Measurements from ENCODE around the gene PRMT2. TPM values are rescaled to one million over a fixed set of nuclear protein-coding genes. Genes with fewer than 3 reads are reported as not detected.

PRMT2 gene
- total RNA-seq, 1 experiment from 2014 or later, result 101 TPM

DNA sequence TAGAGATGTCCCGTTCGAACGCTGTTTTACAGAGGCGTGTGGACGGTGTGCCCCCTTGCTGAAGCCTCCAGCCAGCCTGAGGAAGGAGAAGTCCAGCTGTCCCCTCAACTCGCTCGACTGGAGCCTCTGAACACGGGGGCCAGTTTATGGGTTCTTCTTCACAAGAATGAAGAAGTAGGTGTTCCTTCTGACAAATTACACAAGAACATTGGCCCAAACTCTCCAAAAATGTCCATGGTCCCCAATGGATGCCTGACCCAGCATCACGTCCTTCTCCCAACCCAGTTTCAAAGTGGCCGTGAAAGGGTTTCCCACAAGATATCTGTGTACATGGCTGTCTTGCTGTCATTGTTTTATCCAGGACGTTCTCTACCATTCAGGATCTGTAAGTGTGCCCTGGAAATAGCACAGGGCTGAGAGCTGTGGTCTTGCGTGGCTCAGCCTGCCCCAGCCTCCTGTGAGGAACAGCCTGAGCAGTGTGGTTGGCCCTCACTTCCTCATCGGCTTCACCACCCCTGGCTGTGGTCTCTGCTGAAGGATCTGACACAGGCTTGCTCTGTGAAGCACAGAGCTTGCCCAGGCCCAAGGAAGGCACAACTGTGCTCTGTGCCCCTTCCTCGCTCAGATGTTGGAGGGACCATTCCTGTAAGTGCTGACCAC is 29.6 kb upstream of the PRMT2 start:
- H3K9ac ChIP-seq (ENCODE audit: low read length), result no peak overlapping the region
- no peak for ATAC-seq

DNA sequence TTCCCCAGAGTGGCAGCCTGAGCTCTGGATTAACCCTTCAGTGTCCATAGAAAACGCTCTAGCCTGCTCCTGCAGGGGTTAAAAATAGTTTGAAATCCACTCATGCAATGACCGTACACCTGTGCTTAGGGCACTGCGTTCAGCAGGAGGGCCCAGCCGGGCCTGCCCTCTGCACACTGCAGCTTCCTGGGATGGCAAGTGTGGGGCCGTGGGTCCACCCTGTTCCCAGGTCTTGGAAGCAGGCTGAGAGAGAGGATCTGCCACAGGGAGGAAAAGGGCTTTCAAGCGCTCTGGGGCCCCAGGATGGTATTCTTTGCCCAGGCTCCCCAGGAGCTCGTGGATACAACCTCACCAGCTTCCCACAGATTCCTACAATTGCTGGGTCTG is 29.1 kb upstream of the PRMT2 start:
- Histone ChIP-seq H3K9me2 (replicated peaks; ENCODE audit: low read length) (no peaks in the 10 kb centered on the region), H3F3A (ENCODE audit: low read length, unreplicated experiment) (no peaks in the 10 kb centered on the region), H4K20me1 (ENCODE audit: low read length) (no peaks in the 10 kb centered on the region), H3K4me2 (ENCODE audit: low read length) (no peak overlapping the region), H2AFZ (ENCODE audit: low read length) (no peak overlapping the region), H3K9me3 (ENCODE audit: low read length) (no peaks in the 10 kb centered on the region), H3K36me3 (ENCODE audit: low read depth, low read length) (no peaks in the 10 kb centered on the region), H3K79me2 (ENCODE audit: low read length) (no peaks in the 10 kb centered on the region), H3K4me1 (ENCODE audit: insufficient read depth, low read length) (no peaks in the 10 kb centered on the region), H3K27me3 (ENCODE audit: low read length) (peaks cover 20% of the 10 kb centered on the region), H3K9ac (ENCODE audit: low read length) (no peak overlapping the region), H3K27ac (ENCODE audit: low read length) (no peak overlapping the region), H3K4me3 (ENCODE audit: low read length) (no peak overlapping the region)
- ATAC-seq (no peak), DNase-seq (no peak)
- BruUV-seq (replicated peaks), result no TSS peak
- CTCF ChIA-PET, result no interaction called here
- POLR2A ChIA-PET (ENCODE audit: unreplicated experiment), result no interaction called here
- intact Hi-C loops (cut with micrococcal nuclease), result no loop called here
- no peak for TF ChIP-seq EZH2phosphoT487 (IDR thresholded peaks at IDR 0.05; ENCODE audit: borderline replicate concordance, low read length)
- TF ChIP-seq, protein P1, sequence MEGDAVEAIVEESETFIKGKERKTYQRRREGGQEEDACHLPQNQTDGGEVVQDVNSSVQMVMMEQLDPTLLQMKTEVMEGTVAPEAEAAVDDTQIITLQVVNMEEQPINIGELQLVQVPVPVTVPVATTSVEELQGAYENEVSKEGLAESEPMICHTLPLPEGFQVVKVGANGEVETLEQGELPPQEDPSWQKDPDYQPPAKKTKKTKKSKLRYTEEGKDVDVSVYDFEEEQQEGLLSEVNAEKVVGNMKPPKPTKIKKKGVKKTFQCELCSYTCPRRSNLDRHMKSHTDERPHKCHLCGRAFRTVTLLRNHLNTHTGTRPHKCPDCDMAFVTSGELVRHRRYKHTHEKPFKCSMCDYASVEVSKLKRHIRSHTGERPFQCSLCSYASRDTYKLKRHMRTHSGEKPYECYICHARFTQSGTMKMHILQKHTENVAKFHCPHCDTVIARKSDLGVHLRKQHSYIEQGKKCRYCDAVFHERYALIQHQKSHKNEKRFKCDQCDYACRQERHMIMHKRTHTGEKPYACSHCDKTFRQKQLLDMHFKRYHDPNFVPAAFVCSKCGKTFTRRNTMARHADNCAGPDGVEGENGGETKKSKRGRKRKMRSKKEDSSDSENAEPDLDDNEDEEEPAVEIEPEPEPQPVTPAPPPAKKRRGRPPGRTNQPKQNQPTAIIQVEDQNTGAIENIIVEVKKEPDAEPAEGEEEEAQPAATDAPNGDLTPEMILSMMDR (conservative IDR thresholded peaks at IDR 0.05; ENCODE audit: low read depth, low read length), result no peak
- TF ChIP-seq EZH2 (IDR thresholded peaks at IDR 0.05; ENCODE audit: low read length, unreplicated experiment), result no peak

More for the DNA sequence above, 29.6 kb upstream of the PRMT2 start:
- intact Hi-C loops (cut with micrococcal nuclease), result no loop called here
- Histone ChIP-seq H3K27me3 (ENCODE audit: low read length) (peaks cover 20% of the 10 kb centered on the region), H3K36me3 (ENCODE audit: low read depth, low read length) (no peaks in the 10 kb centered on the region), H3K4me3 (ENCODE audit: low read length) (no peak overlapping the region), H2AFZ (ENCODE audit: low read length) (no peak overlapping the region), H3K9me3 (ENCODE audit: low read length) (no peaks in the 10 kb centered on the region), H3K4me1 (ENCODE audit: insufficient read depth, low read length) (no peaks in the 10 kb centered on the region), H3K4me2 (ENCODE audit: low read length) (no peak overlapping the region), H3K27ac (ENCODE audit: low read length) (no peak overlapping the region), H3K9me2 (replicated peaks; ENCODE audit: low read length) (no peaks in the 10 kb centered on the region), H3F3A (ENCODE audit: low read length, unreplicated experiment) (no peaks in the 10 kb centered on the region), H3K79me2 (ENCODE audit: low read length) (no peaks in the 10 kb centered on the region), H4K20me1 (ENCODE audit: low read length) (no peaks in the 10 kb centered on the region)
- DNase-seq, result no peak
- no TSS peak for BruUV-seq (replicated peaks)
- POLR2A ChIA-PET (ENCODE audit: unreplicated experiment), result no interaction called here
- TF ChIP-seq, protein P1 (conservative IDR thresholded peaks at IDR 0.05; ENCODE audit: low read depth, low read length), result no peak
- no peak for TF ChIP-seq EZH2 (IDR thresholded peaks at IDR 0.05; ENCODE audit: low read length, unreplicated experiment)
- no peak for TF ChIP-seq EZH2phosphoT487 (IDR thresholded peaks at IDR 0.05; ENCODE audit: borderline replicate concordance, low read length)
- CTCF ChIA-PET, result no interaction called here

DNA sequence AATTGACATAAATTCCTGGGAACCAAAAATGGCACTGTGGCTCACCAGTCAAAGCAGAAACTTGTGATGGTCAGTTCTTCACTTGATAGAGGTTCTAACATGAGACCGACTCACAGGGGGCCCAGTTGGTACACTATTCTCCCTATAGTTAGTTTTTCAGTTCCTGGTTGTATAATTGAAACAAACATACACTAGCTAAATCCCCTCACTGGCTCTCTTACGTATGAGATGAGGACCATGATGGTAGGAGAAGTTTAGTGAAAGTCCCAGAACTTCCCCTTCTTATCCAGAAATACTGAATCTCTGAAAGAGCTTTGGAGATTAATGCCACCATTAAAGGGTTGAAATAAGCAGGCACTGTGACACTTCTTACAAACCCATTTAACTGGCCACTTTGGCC is 27.8 kb upstream of the PRMT2 start:
- TF ChIP-seq, protein P1 (conservative IDR thresholded peaks at IDR 0.05; ENCODE audit: low read depth, low read length), result no peak
- TF ChIP-seq EZH2 (IDR thresholded peaks at IDR 0.05; ENCODE audit: low read length, unreplicated experiment), result no peak
- TF ChIP-seq EZH2phosphoT487 (IDR thresholded peaks at IDR 0.05; ENCODE audit: borderline replicate concordance, low read length), result no peak
- Histone ChIP-seq H3K4me1 (ENCODE audit: insufficient read depth, low read length) (no peaks in the 10 kb centered on the region), H3K9me3 (ENCODE audit: low read length) (no peaks in the 10 kb centered on the region), H3K9ac (ENCODE audit: low read length) (no peak overlapping the region), H3F3A (ENCODE audit: low read length, unreplicated experiment) (no peaks in the 10 kb centered on the region), H3K27me3 (ENCODE audit: low read length) (peaks cover 20% of the 10 kb centered on the region), H3K4me3 (ENCODE audit: low read length) (no peak overlapping the region), H3K79me2 (ENCODE audit: low read length) (no peaks in the 10 kb centered on the region), H3K4me2 (ENCODE audit: low read length) (no peak overlapping the region), H4K20me1 (ENCODE audit: low read length) (no peaks in the 10 kb centered on the region), H3K36me3 (ENCODE audit: low read depth, low read length) (no peaks in the 10 kb centered on the region), H2AFZ (ENCODE audit: low read length) (no peak overlapping the region), H3K27ac (ENCODE audit: low read length) (no peak overlapping the region), H3K9me2 (replicated peaks; ENCODE audit: low read length) (no peaks in the 10 kb centered on the region)
- ChIA-PET CTCF (no interaction called here), POLR2A (ENCODE audit: unreplicated experiment) (no interaction called here)
- ATAC-seq (no peak), DNase-seq (no peak)
- intact Hi-C loops (cut with micrococcal nuclease), result no loop called here
- BruUV-seq (replicated peaks), result no TSS peak

Measured in PC-3 (cell line).